Testis (tissue), 3 donors: ENCODE measurements around the gene FH. TPM values are rescaled to one million over a fixed set of nuclear protein-coding genes. Genes with fewer than 3 reads are reported as not detected.

ENCODE experiments used
- DNase-seq: peaks from one replicate; pipeline ENCODE4 v3.0.0-alpha.2; 2019
- H3K27ac ChIP-seq, 2 donors: fragments of 200-600 bp; sonication (generic); one replicate each; pipeline ENCODE4 v1.5.1; 2019
- H3K27me3 ChIP-seq: fragments of 200-600 bp; sonication (generic); one replicate; pipeline ENCODE4 v1.5.1; 2019
- H3K36me3 ChIP-seq: fragments of 200-600 bp; sonication (generic); one replicate; pipeline ENCODE4 v1.5.1; 2017; ENCODE audit warnings: low read depth; ENCODE audit errors: missing control alignments
- H3K4me1 ChIP-seq: fragments of 200-600 bp; sonication (generic); one replicate; pipeline ENCODE4 v1.5.1; 2019
- H3K4me3 ChIP-seq, 2 donors: fragments of 200-600 bp; sonication (generic); one replicate each; pipeline ENCODE4 v1.5.1; 2017 to 2019
- H3K9me3 ChIP-seq: fragments of 200-600 bp; sonication (generic); one replicate; pipeline ENCODE4 v1.5.1; 2017
- POLR2A ChIP-seq: fragments of 450-650 bp; IDR thresholded peaks from one replicate; pipeline ENCODE4 v1.6.1; 2017; ENCODE audit warnings: antibody characterized with exemption, mild to moderate bottlenecking, moderate library complexity
- WGBS, 2 donors: methylation state at CpG; one replicate each; pipeline ENCODE4 v1.1.5; 2018; 5-methylcytosine and 5-hydroxymethylcytosine counted together
- intact Hi-C: fragments of 100-400 bp; cut with DNase I; formaldehyde crosslinking; loops from one replicate; pipeline ENCODE4 v1.15.1; 2023; ENCODE audit warnings: low total_unique reads
- polyA plus RNA-seq: library from polyadenylated mRNA; stranded (reverse); fragments of 350-450 nt; fragmentation: Illumina TruSeq; extraction: RNeasy Lipid Tissue Mini Kit (QIAGEN cat#74804); gene quantifications from one replicate; pipeline ENCODE4 v1.2.3, GENCODE V29; 2014; ENCODE audit warnings: low read depth, low replicate concordance; ENCODE audit not compliant: insufficient read depth
- total RNA-seq, 2 donors: library from RNA; depleted of rRNA; stranded (reverse); fragments of >200 nt; gene quantifications; one replicate each; pipeline ENCODE4 v1.2.3, GENCODE V29; 2016
- TF ChIP-seq, protein P1 (sequence below), 3 experiments: fragments of 450-650 bp in 2 of 3; fragments of 200-600 bp in 1 of 3; sonication (generic) in 1 of 3; IDR thresholded peaks; one replicate each; pipeline ENCODE4 v1.5.1; 2016 to 2019; ENCODE audit warnings: antibody characterized with exemption in 3 of 3, mild to moderate bottlenecking in 2 of 3, moderate library complexity in 1 of 3

The FH gene
- total and polyA plus RNA-seq, 3 donors from 2014 or later: 39.7 to 86.0 (median 54.6) TPM

DNA sequence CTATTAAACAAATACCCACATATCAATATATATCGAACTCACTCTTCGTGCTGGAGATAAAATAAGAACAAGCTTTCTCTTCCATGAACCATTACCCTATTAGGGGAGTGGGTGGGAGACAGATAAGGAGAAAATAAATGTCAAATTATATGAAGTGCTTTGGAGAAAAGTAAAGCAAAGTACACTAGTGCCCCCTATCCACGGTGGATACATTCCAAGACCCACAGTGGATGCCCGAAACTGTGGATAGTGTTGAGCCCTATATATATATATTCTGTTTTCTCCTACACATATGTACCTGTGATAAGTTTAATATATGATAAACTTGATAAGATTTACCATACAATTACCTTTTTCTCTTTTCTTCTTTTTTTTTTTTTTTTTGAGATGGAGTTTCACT lies 54.6 kb downstream of the FH start:
- intact Hi-C loops: no loop called here
- Histone ChIP-seq H3K4me1 (no peaks in the 10 kb centered on the region), H3K9me3 (no peaks in the 10 kb centered on the region), H3K36me3 (no peaks in the 10 kb centered on the region), H3K27ac (no peak overlapping the region), H3K27me3 (no peaks in the 10 kb centered on the region), H3K4me3 (no peak overlapping the region)
- TF ChIP-seq POLR2A: no peak
- TF ChIP-seq, protein P1, sequence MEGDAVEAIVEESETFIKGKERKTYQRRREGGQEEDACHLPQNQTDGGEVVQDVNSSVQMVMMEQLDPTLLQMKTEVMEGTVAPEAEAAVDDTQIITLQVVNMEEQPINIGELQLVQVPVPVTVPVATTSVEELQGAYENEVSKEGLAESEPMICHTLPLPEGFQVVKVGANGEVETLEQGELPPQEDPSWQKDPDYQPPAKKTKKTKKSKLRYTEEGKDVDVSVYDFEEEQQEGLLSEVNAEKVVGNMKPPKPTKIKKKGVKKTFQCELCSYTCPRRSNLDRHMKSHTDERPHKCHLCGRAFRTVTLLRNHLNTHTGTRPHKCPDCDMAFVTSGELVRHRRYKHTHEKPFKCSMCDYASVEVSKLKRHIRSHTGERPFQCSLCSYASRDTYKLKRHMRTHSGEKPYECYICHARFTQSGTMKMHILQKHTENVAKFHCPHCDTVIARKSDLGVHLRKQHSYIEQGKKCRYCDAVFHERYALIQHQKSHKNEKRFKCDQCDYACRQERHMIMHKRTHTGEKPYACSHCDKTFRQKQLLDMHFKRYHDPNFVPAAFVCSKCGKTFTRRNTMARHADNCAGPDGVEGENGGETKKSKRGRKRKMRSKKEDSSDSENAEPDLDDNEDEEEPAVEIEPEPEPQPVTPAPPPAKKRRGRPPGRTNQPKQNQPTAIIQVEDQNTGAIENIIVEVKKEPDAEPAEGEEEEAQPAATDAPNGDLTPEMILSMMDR (IDR thresholded peaks at IDR 0.05): no peak
- DNase-seq: no peak
- WGBS, 2 donors: 69 to 75% methylated on average over 4 of the region's 4 CpGs

DNA sequence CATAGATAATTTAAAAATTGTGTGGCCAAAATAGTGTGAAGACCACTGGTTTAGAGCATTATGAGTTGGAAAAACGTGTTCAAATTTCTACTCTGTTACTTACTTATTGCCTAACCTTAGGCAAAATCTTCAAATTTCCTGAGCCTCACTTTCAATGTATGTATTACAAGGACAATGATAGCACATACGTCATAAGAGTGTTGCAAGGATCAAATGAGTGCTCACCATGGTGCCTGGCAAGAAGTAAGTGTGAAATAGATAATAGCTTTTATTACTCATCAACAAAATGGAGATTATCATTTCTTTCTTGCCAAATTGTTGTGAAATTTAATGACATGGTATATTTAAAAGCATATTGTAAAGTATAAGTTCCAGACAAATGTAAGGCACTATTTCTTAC lies 57.2 kb downstream of the FH start:
- TF ChIP-seq POLR2A: no peak
- TF ChIP-seq, protein P1 (IDR thresholded peaks at IDR 0.05): no peak
- Histone ChIP-seq H3K36me3 (no peaks in the 10 kb centered on the region), H3K4me1 (no peaks in the 10 kb centered on the region), H3K27ac (no peak overlapping the region), H3K27me3 (no peaks in the 10 kb centered on the region), H3K4me3 (no peak overlapping the region), H3K9me3 (no peaks in the 10 kb centered on the region)
- WGBS, 2 donors: 68 to 76% methylated on average over 2 of the region's 2 CpGs
- no peak for DNase-seq
- intact Hi-C loops: no loop called here

DNA sequence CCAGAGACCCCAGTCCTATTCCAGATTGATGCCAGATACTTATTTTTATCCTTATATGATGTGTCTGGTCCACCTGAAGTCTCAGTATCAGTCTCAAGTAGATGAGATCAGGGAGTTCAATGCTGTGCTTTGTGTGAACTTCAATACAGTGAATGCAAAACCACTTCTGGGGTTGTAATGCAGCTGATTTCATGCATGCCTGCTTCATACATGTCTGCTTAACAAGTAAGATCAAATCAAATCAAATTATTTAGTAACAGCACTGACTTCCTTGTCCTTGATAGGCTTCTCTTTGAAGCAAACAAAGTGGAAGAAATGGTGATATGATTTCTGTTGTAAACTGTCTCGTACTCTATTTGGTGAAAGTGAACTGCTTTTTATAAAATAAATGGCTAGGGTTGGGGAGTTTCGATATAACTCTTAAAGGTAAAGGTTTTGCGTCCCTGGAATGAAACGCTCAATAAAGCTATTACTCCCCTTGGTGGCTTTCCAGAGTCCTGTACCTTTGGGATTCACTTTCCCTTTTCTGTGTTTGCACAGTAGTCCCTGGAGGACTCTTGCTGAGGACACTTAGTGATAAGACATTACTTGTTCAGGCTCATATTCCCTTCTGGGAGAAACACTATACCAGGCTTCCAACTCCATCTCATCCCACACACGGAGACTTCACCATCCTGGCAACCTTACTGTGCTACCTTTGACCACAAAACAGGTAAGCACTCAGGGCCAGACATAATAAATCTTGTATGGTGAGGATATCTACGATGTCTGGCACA lies 59.3 kb downstream of the FH start:
- no peak for TF ChIP-seq POLR2A
- TF ChIP-seq, protein P1 (IDR thresholded peaks at IDR 0.05): no peak
- Histone ChIP-seq H3K27ac (no peak overlapping the region), H3K27me3 (no peaks in the 10 kb centered on the region), H3K36me3 (no peaks in the 10 kb centered on the region), H3K9me3 (no peaks in the 10 kb centered on the region), H3K4me1 (no peaks in the 10 kb centered on the region), H3K4me3 (no peak overlapping the region)
- no peak for DNase-seq
- WGBS, 2 donors: 73 to 85% methylated on average over 6 of the region's 6 CpGs
- intact Hi-C loops: no loop called here

DNA sequence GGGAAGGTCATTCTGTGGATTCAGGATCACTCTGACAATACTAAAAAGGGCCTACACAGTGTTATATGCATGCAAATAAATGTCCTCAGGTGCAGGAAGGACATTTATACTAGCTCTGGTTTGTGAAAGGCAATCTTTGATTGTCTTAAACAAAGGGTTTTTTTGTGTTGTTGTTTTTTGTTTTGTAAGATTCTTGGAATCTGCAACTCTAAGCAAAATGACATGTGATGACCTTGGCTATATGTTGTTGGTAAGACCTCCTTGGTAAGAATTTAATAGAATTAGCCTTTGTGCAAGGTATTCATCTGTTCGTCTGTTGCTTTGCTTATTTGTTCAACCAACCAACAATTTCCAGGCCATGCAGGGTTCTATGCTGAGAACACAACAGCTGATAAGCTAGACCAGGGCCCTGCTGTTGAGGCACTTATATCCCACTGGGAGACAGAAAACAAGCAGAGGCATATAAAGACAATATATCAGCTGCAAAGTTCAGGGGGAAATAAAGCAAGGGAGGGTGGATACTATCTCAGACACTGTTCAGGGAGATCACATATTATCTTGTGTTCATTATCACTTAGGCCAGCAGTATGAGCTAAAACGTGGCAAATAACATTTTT lies 60.3 kb downstream of the FH start:
- no peak for TF ChIP-seq POLR2A
- no peaks in the 10 kb centered on the region for H3K36me3 ChIP-seq
- 38 to 42% methylated on average over 2 of the region's 2 CpGs for WGBS, 2 donors
- H3K4me3 ChIP-seq: no peak overlapping the region
- H3K4me1 ChIP-seq: no peaks in the 10 kb centered on the region
- H3K9me3 ChIP-seq: no peaks in the 10 kb centered on the region
- H3K27me3 ChIP-seq: no peaks in the 10 kb centered on the region
- intact Hi-C loops: no loop called here
- no peak overlapping the region for H3K27ac ChIP-seq
- no peak for DNase-seq

DNA sequence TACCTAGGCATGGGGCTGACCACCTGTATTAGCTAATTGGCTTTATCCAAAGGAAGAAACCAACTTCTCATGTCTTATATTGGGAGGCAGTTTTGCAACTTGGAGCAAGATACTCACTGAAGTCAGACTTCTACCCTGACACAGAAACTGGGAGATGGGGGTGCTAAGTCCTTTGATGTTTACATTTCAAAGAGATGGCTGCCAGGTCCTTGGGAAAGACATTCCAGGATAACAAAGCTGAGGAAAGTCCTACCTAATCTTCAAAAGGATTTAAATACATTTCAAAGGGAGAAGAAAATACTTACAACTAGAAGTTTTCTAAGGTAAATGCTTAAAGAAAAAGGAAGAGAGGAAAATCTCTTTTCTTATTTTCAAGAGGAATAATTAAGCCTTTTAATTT lies 62.1 kb downstream of the FH start:
- intact Hi-C loops: no loop called here
- H3K4me1 ChIP-seq: no peaks in the 10 kb centered on the region
- no peaks in the 10 kb centered on the region for H3K9me3 ChIP-seq
- H3K27me3 ChIP-seq: no peaks in the 10 kb centered on the region
- no peak for TF ChIP-seq POLR2A
- no peak overlapping the region for H3K27ac ChIP-seq
- no peak for DNase-seq
- no peaks in the 10 kb centered on the region for H3K36me3 ChIP-seq
- H3K4me3 ChIP-seq: no peak overlapping the region

DNA sequence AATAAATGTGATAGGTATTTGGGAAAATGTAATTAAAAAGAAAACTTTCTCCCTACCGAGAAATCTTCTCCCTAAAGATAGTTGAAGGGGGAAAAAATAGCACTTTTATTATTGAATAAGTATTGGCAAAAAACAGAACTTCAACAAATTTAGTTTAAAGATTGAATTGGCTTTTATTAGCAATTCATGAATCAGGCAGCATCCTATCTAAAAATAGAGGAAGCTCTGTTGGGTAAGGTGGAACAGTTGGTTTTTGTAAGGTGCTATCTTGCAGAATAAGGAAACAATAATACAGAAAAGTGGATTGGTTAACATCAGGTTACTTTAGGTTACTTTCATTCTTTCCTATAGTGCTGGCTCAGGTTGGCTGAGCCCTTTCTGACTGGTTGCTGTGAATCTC lies 62.8 kb downstream of the FH start:
- no peaks in the 10 kb centered on the region for H3K9me3 ChIP-seq
- no peak for DNase-seq

More for the DNA sequence above, 62.8 kb downstream of the FH start:
- Histone ChIP-seq H3K27ac (no peak overlapping the region), H3K27me3 (no peaks in the 10 kb centered on the region), H3K4me1 (no peaks in the 10 kb centered on the region), H3K36me3 (no peaks in the 10 kb centered on the region), H3K4me3 (no peak overlapping the region)
- TF ChIP-seq, protein P1 (IDR thresholded peaks at IDR 0.05): no peak
- no peak for TF ChIP-seq POLR2A
- WGBS, 2 donors: 93% methylated on average over 1 of the region's 1 CpG
- intact Hi-C loops: no loop called here
